ENCODE data around the gene CLCN2.

- TF ChIP-seq CTCF (IDR thresholded peaks at IDR 0.05), result no peak
- TF ChIP-seq POLR2A (IDR thresholded peaks at IDR 0.05), result no peak
These were observed 7.9 kb downstream of the CLCN2 start for GRCh38 chr3:184353546-184353941.
